ENCODE measurements around the gene FLT3LG. TPM values are rescaled to one million over a fixed set of nuclear protein-coding genes. Genes with fewer than 3 reads are reported as not detected.

FLT3LG gene
- total and polyA plus RNA-seq, 4 donors = 6.3 to 36.0 (median 16.8) TPM

DNA sequence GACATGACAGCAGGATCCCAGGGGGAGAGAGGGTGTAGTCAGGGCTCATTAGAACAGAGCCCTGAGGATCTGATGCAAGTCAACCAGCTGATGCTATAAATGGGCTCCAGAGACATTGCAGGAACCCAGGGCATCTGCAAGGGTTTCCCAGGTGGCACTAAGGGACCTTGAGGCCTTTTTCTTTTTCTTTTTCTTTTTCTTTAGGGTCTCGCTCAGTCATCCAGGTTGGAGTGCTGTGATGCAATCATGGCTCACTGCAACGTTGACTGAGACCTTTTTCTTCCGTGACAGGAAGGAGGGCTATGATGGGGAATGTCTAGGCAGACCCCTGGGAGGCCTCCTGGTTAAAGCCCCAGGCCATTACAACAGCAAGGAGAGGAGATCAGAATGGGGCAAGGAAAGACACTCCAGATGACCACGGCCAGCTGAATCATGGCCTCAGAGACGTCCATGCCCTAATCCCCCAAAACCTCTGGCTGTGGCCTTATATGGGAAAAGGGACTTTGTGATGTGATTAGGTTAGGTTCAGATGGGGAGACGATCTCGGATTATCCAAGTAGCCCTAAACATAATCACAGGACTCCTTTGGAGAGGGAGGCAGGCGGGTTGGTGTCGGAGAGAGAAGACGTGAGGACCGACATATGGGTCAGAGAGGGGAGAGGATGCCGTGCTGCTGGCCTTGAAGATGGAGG, 33.9 kb downstream of the FLT3LG start:
- H3K36me3 ChIP-seq (ENCODE audit: control insufficient read depth in 1 of 2, insufficient read depth in 2 of 2, low read length in 1 of 2) = no peaks in the 10 kb centered on the region
- DNase-seq (no peak), ATAC-seq (ENCODE audit: low FRiP score) (no peak)
- H3K27me3 ChIP-seq (ENCODE audit: control insufficient read depth in 1 of 2, insufficient read depth in 2 of 2, low read length in 1 of 2) = no peaks in the 10 kb centered on the region
- no peak overlapping the region for H3K27ac ChIP-seq (ENCODE audit: low read depth in 1 of 2, low read length in 2 of 2)
- H3K4me3 ChIP-seq (ENCODE audit: low read length in 2 of 2) = no peak overlapping the region
- H3K4me1 ChIP-seq (ENCODE audit: control insufficient read depth in 1 of 2, insufficient read depth in 2 of 2, low read length in 2 of 2) = no peaks in the 10 kb centered on the region
- WGBS, 2 donors = 80 to 81% methylated on average over 12 of the region's 12 CpGs
- intact Hi-C loops (cut with DNase I) = loop anchor here in 1 of 2 donors (2.0 kb wide), 1 partner anchor 63 kb away; no protein-coding TSS in a partner anchor
- H3K9me3 ChIP-seq (ENCODE audit: control insufficient read depth, low read length) = no peaks in the 10 kb centered on the region

DNA sequence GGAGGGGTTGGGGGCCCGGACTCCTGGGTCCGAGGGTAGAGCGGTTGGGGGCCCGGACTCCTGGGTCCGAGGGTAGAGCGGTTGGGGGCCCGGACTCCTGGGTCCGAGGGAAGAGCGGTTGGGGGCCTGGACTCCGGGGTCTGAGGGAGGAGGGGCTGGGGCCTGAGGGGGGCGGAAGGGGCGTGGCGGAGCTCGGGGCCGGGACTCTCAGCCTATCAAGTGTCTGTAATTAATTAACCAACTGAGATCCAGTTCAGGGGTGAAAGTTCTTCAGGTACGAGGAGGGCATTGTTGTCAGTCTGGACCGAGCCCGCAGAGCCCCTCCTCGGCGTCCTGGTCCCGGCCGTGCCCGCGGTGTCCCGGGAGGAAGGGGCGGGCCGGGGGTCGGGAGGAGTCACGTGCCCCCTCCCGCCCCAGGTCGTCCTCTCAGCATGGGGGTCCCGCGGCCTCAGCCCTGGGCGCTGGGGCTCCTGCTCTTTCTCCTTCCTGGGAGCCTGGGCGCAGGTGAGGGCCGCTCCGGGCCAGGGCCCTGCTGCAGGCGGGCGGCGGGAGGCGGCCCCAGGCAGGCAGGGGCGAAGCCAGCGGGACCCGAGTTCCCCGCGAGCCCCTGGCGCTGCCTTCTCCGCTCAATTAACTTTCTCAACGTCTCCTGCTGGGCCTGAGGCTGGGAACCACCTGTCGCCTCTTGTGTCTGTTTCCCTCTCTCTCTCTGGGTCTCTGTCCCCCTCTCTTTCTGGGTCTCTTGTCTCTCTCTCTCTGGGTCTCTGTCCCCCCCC, 39.1 kb downstream of the FLT3LG start:
- no peaks in the 10 kb centered on the region for H3K9me3 ChIP-seq (ENCODE audit: control insufficient read depth, low read length)
- peak overlapping the region; percentile 20 to 72 for H3K27ac ChIP-seq (ENCODE audit: low read depth in 1 of 2, low read length in 2 of 2)
- H3K4me3 ChIP-seq (ENCODE audit: low read length in 2 of 2) = peak overlapping the region; percentile 80 to 84
- no peaks in the 10 kb centered on the region for H3K36me3 ChIP-seq (ENCODE audit: control insufficient read depth in 1 of 2, insufficient read depth in 2 of 2, low read length in 1 of 2)
- intact Hi-C loops (cut with DNase I) = loop anchor here in 1 of 2 donors (5.0 kb wide), 1 partner anchor 154 kb away; the partner anchor contains the start of genes BCL2L12 and IRF3
- ATAC-seq (ENCODE audit: low FRiP score) = peak; percentile 78
- 0 to 1% methylated on average over 43 to 50 of the region's 50 CpGs for WGBS, 2 donors
- no peaks in the 10 kb centered on the region for H3K4me1 ChIP-seq (ENCODE audit: control insufficient read depth in 1 of 2, insufficient read depth in 2 of 2, low read length in 2 of 2)
- H3K27me3 ChIP-seq (ENCODE audit: control insufficient read depth in 1 of 2, insufficient read depth in 2 of 2, low read length in 1 of 2) = no peaks in the 10 kb centered on the region
- peak in 1 of 2 donors; percentile 82 for DNase-seq

DNA sequence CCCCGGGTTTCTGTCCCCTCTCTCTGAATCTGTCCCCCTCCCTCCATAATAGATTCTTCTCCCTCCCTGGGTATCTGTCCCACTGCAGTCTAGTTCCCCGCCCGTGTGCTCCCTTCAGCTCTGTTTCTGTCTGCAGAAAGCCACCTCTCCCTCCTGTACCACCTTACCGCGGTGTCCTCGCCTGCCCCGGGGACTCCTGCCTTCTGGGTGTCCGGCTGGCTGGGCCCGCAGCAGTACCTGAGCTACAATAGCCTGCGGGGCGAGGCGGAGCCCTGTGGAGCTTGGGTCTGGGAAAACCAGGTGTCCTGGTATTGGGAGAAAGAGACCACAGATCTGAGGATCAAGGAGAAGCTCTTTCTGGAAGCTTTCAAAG, 39.7 kb downstream of the FLT3LG start:
- ATAC-seq (ENCODE audit: low FRiP score) = no peak
- no peaks in the 10 kb centered on the region for H3K4me1 ChIP-seq (ENCODE audit: control insufficient read depth in 1 of 2, insufficient read depth in 2 of 2, low read length in 2 of 2)
- intact Hi-C loops (cut with DNase I) = loop anchor here in 1 of 2 donors (5.0 kb wide), 1 partner anchor 154 kb away; the partner anchor contains the start of genes BCL2L12 and IRF3
- H3K27ac ChIP-seq (ENCODE audit: low read depth in 1 of 2, low read length in 2 of 2) = no peak overlapping the region
- H3K4me3 ChIP-seq (ENCODE audit: low read length in 2 of 2) = peak overlapping the region; percentile 80 to 84
- no peak for DNase-seq
- H3K27me3 ChIP-seq (ENCODE audit: control insufficient read depth in 1 of 2, insufficient read depth in 2 of 2, low read length in 1 of 2) = no peaks in the 10 kb centered on the region
- no peaks in the 10 kb centered on the region for H3K36me3 ChIP-seq (ENCODE audit: control insufficient read depth in 1 of 2, insufficient read depth in 2 of 2, low read length in 1 of 2)
- WGBS, 2 donors = 23 to 27% methylated on average over 12 of the region's 12 CpGs
- H3K9me3 ChIP-seq (ENCODE audit: control insufficient read depth, low read length) = no peaks in the 10 kb centered on the region

DNA sequence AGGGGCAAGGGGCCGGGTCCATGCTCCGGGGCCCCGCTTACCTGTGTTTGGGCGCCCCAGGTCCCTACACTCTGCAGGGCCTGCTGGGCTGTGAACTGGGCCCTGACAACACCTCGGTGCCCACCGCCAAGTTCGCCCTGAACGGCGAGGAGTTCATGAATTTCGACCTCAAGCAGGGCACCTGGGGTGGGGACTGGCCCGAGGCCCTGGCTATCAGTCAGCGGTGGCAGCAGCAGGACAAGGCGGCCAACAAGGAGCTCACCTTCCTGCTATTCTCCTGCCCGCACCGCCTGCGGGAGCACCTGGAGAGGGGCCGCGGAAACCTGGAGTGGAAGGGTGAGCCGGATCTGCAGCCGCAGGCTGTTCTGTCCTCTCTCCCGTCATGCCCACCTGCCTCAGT, 40.1 kb downstream of the FLT3LG start:
- Histone ChIP-seq H3K4me3 (ENCODE audit: low read length in 2 of 2) (no peak overlapping the region), H3K27me3 (ENCODE audit: control insufficient read depth in 1 of 2, insufficient read depth in 2 of 2, low read length in 1 of 2) (no peaks in the 10 kb centered on the region), H3K4me1 (ENCODE audit: control insufficient read depth in 1 of 2, insufficient read depth in 2 of 2, low read length in 2 of 2) (no peaks in the 10 kb centered on the region), H3K36me3 (ENCODE audit: control insufficient read depth in 1 of 2, insufficient read depth in 2 of 2, low read length in 1 of 2) (no peaks in the 10 kb centered on the region), H3K27ac (ENCODE audit: low read depth in 1 of 2, low read length in 2 of 2) (no peak overlapping the region), H3K9me3 (ENCODE audit: control insufficient read depth, low read length) (no peaks in the 10 kb centered on the region)
- WGBS, 2 donors = 86 to 88% methylated on average over 20 to 21 of the region's 21 CpGs
- intact Hi-C loops (cut with DNase I) = loop anchor here in 1 of 2 donors (5.0 kb wide), 1 partner anchor 153 kb away; the partner anchor contains the start of genes BCL2L12 and IRF3
- no peak for DNase-seq
- no peak for ATAC-seq (ENCODE audit: low FRiP score)

DNA sequence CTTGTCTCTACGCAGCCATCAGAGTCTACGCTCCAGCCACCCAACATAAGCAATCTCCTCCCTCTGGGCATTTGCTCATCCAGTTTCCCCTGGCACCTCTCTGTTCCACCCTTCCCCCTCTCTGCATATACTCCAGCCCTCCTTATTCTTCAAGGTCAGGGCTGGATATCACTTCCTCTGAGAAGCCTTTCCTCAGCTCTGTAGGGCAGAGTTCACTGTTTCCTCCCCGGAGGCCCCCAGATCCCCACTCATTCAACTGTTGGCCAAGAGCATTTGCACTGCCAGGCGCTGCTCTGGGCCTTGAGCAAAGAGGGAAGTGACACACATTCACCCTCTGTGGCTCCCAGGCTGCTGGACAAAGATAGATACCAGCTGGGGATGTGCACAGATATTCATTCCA, 41.8 kb downstream of the FLT3LG start:
- Histone ChIP-seq H3K27ac (ENCODE audit: low read depth in 1 of 2, low read length in 2 of 2) (no peak overlapping the region), H3K9me3 (ENCODE audit: control insufficient read depth, low read length) (no peaks in the 10 kb centered on the region), H3K4me1 (ENCODE audit: control insufficient read depth in 1 of 2, insufficient read depth in 2 of 2, low read length in 2 of 2) (no peaks in the 10 kb centered on the region), H3K36me3 (ENCODE audit: control insufficient read depth in 1 of 2, insufficient read depth in 2 of 2, low read length in 1 of 2) (no peaks in the 10 kb centered on the region), H3K4me3 (ENCODE audit: low read length in 2 of 2) (no peak overlapping the region), H3K27me3 (ENCODE audit: control insufficient read depth in 1 of 2, insufficient read depth in 2 of 2, low read length in 1 of 2) (no peaks in the 10 kb centered on the region)
- intact Hi-C loops (cut with DNase I) = no loop called here
- DNase-seq (peak in 1 of 2 donors; percentile 82), ATAC-seq (ENCODE audit: low FRiP score) (no peak)
- 85 to 90% methylated on average over 4 of the region's 4 CpGs for WGBS, 2 donors

DNA sequence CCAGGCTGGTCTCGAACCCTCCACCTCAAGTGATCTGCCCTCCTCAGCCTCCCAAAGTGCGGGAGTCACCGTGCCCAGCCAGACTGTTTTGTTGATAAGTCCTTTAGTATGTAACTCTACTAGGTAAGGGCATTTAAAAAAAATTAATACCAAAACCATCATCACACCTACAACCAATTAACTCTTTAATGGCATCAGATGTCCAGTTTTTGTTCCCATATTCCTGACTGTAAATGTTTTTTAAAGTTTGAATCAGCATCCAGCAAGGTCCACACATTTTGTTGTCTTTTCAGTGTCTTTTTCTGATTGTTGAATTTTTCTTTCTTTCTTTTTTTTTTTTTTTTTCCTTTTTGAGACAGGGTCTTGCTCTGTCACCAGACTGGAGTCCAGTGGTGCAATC, 44.0 kb downstream of the FLT3LG start:
- H3K27ac ChIP-seq (ENCODE audit: low read depth in 1 of 2, low read length in 2 of 2) = no peak overlapping the region
- H3K36me3 ChIP-seq (ENCODE audit: control insufficient read depth in 1 of 2, insufficient read depth in 2 of 2, low read length in 1 of 2) = no peaks in the 10 kb centered on the region
- H3K4me3 ChIP-seq (ENCODE audit: low read length in 2 of 2) = no peak overlapping the region
- no peaks in the 10 kb centered on the region for H3K9me3 ChIP-seq (ENCODE audit: control insufficient read depth, low read length)
- H3K4me1 ChIP-seq (ENCODE audit: control insufficient read depth in 1 of 2, insufficient read depth in 2 of 2, low read length in 2 of 2) = no peaks in the 10 kb centered on the region
- WGBS, 2 donors = 97 to 100% methylated on average over 3 of the region's 3 CpGs
- H3K27me3 ChIP-seq (ENCODE audit: control insufficient read depth in 1 of 2, insufficient read depth in 2 of 2, low read length in 1 of 2) = no peaks in the 10 kb centered on the region
- intact Hi-C loops (cut with DNase I) = no loop called here
- DNase-seq (no peak), ATAC-seq (ENCODE audit: low FRiP score) (no peak)

DNA sequence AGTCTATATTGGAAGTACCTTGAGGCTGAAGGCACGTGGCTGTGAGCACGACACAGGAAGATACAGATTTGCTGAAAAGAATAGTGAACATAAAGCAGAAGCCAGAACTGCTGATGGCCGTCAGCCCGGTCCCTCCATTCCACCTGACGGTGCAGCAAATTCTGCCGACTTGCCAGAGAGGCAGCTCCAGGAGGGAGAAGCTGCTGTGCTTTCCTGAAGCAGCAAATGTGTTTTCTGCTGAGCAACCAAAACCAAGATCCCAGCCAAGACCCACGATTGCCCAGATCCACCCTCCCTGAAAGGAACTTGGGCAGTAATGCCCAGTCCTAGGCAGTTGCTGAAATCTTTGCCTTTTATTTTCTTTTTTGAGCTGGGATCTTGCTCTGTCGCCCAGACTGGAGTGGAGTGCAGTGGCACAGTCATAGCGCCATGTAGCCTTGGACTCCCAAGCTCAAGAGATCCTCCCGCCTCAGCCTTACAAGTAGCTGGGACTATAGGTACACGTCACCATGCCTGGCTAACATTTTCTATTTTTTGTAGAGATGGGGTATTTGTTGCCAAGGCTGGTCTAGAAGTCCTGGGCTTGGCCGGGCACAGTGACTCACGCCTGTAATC, 46.8 kb downstream of the FLT3LG start:
- Histone ChIP-seq H3K4me1 (ENCODE audit: control insufficient read depth in 1 of 2, insufficient read depth in 2 of 2, low read length in 2 of 2) (no peaks in the 10 kb centered on the region), H3K9me3 (ENCODE audit: control insufficient read depth, low read length) (no peaks in the 10 kb centered on the region), H3K27ac (ENCODE audit: low read depth in 1 of 2, low read length in 2 of 2) (no peak overlapping the region), H3K4me3 (ENCODE audit: low read length in 2 of 2) (no peak overlapping the region), H3K36me3 (ENCODE audit: control insufficient read depth in 1 of 2, insufficient read depth in 2 of 2, low read length in 1 of 2) (no peaks in the 10 kb centered on the region), H3K27me3 (ENCODE audit: control insufficient read depth in 1 of 2, insufficient read depth in 2 of 2, low read length in 1 of 2) (no peaks in the 10 kb centered on the region)
- ATAC-seq (ENCODE audit: low FRiP score) = no peak
- 47 to 56% methylated on average over 13 of the region's 13 CpGs for WGBS, 2 donors
- DNase-seq = peak in 1 of 2 donors; percentile 85
- intact Hi-C loops (cut with DNase I) = loop anchor here in 1 of 2 donors (10.0 kb wide), 1 partner anchor 244 kb away; the partner anchor contains the start of genes AP2A1 and TSKS

DNA sequence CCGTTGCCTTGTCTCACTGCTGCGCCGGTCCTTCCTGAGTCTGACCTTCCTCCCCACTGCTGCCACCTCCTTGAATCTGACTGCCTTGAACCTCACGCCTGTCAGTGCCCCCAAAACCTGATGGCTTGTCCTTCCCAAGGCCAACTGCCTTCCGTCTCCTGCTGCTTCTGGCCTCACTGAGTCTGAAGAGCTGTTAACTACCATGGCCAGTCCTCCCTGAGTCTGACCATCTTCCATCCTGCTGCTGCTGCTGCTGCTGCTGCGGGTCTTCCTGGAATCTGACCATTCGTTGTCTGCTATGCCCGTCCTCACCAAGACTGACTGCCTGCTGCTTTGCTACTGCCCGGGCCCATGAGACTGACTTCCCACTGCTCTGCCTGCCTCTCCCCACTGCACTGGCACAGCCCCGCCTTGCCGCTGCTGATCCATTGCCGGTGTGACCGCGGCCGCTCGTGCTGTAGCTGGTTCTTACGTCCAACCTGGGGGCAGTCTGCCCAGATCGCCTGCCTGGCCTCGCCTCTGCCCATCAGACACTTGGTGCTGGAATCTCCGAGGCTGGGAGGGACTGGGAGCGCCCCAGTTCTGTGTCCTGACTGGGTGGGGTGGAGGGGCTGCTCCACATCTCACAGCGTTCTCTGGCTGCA, 50.9 kb downstream of the FLT3LG start:
- no peaks in the 10 kb centered on the region for H3K27me3 ChIP-seq (ENCODE audit: control insufficient read depth in 1 of 2, insufficient read depth in 2 of 2, low read length in 1 of 2)
- intact Hi-C loops (cut with DNase I) = loop anchor here in 1 of 2 donors (10.0 kb wide), 1 partner anchor 240 kb away; the partner anchor contains the start of genes AP2A1 and TSKS
- no peak overlapping the region for H3K27ac ChIP-seq (ENCODE audit: low read depth in 1 of 2, low read length in 2 of 2)
- WGBS, 2 donors = 88 to 89% methylated on average over 22 of the region's 22 CpGs
- no peak for DNase-seq
- no peaks in the 10 kb centered on the region for H3K36me3 ChIP-seq (ENCODE audit: control insufficient read depth in 1 of 2, insufficient read depth in 2 of 2, low read length in 1 of 2)
- no peak for ATAC-seq (ENCODE audit: low FRiP score)
- no peak overlapping the region for H3K4me3 ChIP-seq (ENCODE audit: low read length in 2 of 2)
- no peaks in the 10 kb centered on the region for H3K4me1 ChIP-seq (ENCODE audit: control insufficient read depth in 1 of 2, insufficient read depth in 2 of 2, low read length in 2 of 2)
- no peaks in the 10 kb centered on the region for H3K9me3 ChIP-seq (ENCODE audit: control insufficient read depth, low read length)
